Endothelial cell of umbilical vein (primary cell): ENCODE results near the gene CRY2.

ENCODE experiments used
- CTCF ChIP-seq, 2 donors: IDR thresholded peaks; 1 replicate in 1 of 2; 2 replicates in 1 of 2; pipeline ENCODE4 v1.5.1; 2011; ENCODE audit warnings: low read length in 2 of 2, mild to moderate bottlenecking in 2 of 2, moderate library complexity in 2 of 2, control low read depth in 1 of 2, inconsistent platforms in 1 of 2, low read depth in 1 of 2; ENCODE audit not compliant: insufficient read depth in 1 of 2; ENCODE audit errors: extremely low read depth in 1 of 2
- FOS ChIP-seq: IDR thresholded peaks from 2 replicates; pipeline ENCODE4 v1.6.1; 2011; ENCODE audit warnings: mild to moderate bottlenecking, low read length, moderate library complexity, borderline replicate concordance; ENCODE audit not compliant: insufficient read depth

GRCh38 chr11:45807792-45808238 lies 39.5 kb upstream of the CRY2 start:
- no peak for TF ChIP-seq CTCF (IDR thresholded peaks at IDR 0.05; ENCODE audit: extremely low read depth in 1 of 2, insufficient read depth in 1 of 2, low read depth in 1 of 2, low read length in 2 of 2)
- TF ChIP-seq FOS = no peak
